K562 (cell line): Measurements from ENCODE around the gene IGFBP7.

Experiments used
- CHD2 ChIP-seq: IDR thresholded peaks from 2 replicates; pipeline ENCODE4 v1.6.1; 2011; ENCODE audit warnings: low read depth, low read length
- CHD4 ChIP-seq: fragments of 200-600 bp; sonication (generic); IDR thresholded peaks from 3 replicates; pipeline ENCODE4 v1.6.1; 2012; ENCODE audit warnings: low read depth, mild to moderate bottlenecking, mixed read lengths, low read length, inconsistent platforms; ENCODE audit not compliant: insufficient read depth, insufficient replicate concordance, poor library complexity, severe bottlenecking
- CTCF ChIP-seq, 3 experiments: IDR thresholded peaks in 2 of 3; conservative IDR thresholded peaks in 1 of 3; 2 replicates each; pipeline ENCODE4 v1.5.1; 2011 to 2012; ENCODE audit warnings: low read length in 3 of 3, mild to moderate bottlenecking in 3 of 3, control low read depth in 2 of 3, improper control_type of control experiment in 1 of 3, inconsistent platforms in 1 of 3, low read depth in 1 of 3, mixed read lengths in 1 of 3, moderate library complexity in 1 of 3; ENCODE audit not compliant: insufficient read depth in 2 of 3
- DIDO1 ChIP-seq: fragments of 450-650 bp; IDR thresholded peaks from 2 replicates; pipeline ENCODE4 v1.6.1; 2016; ENCODE audit warnings: low read depth, missing biosample characterization, missing genetic modification characterization
- EZH2 ChIP-seq: IDR thresholded peaks from 2 replicates; pipeline ENCODE4 v1.6.1; 2012; ENCODE audit warnings: low read depth, mild to moderate bottlenecking, inconsistent platforms, low read length, borderline replicate concordance
- IRF2 ChIP-seq: sonication (generic); formaldehyde crosslinking; IDR thresholded peaks from 2 replicates; pipeline ENCODE4 v1.8.1; 2022; ENCODE audit warnings: mild to moderate bottlenecking, missing genetic modification reagents
- MAX ChIP-seq: sonication (generic); formaldehyde crosslinking; IDR thresholded peaks from 2 replicates; pipeline ENCODE4 v1.9.0; 2022; ENCODE audit warnings: mild to moderate bottlenecking, missing genetic modification reagents
- MTA1 ChIP-seq: fragments of 450-650 bp; IDR thresholded peaks from 2 replicates; pipeline ENCODE4 v1.6.1; 2017; ENCODE audit warnings: borderline replicate concordance
- NCOR1 ChIP-seq: fragments of 450-650 bp; IDR thresholded peaks from 2 replicates; pipeline ENCODE4 v1.6.1; 2016; ENCODE audit warnings: mild to moderate bottlenecking, moderate library complexity
- NR2C1 ChIP-seq, 2 experiments: fragments of 450-650 bp; IDR thresholded peaks; 2 replicates each; pipeline ENCODE4 v1.6.1; 2017; ENCODE audit warnings: mild to moderate bottlenecking in 2 of 2, antibody characterized with exemption in 1 of 2, inconsistent platforms in 1 of 2, missing compliant biosample characterization in 1 of 2, missing genetic modification characterization in 1 of 2
- POLR2A ChIP-seq: fragments of 450-650 bp; conservative IDR thresholded peaks from 2 replicates; pipeline ENCODE4 v1.6.1; 2016
- STAT6 ChIP-seq: sonication (generic); formaldehyde crosslinking; IDR thresholded peaks from 2 replicates; pipeline ENCODE4 v1.8.1; 2023; ENCODE audit warnings: mild to moderate bottlenecking, missing genetic modification reagents
- U2AF1 ChIP-seq: fragments of 200-400 bp; formaldehyde crosslinking; optimal IDR thresholded peaks from 2 replicates; pipeline ENCODE3; 2017; ENCODE audit warnings: mild to moderate bottlenecking, low read depth, low read length, moderate library complexity

GRCh38 chr4:57144466-57144865 lies 34.3 kb upstream of the IGFBP7 start:
- TF ChIP-seq CTCF (IDR thresholded peaks at IDR 0.05 in 2 of 3, conservative IDR thresholded peaks at IDR 0.05 in 1 of 3; ENCODE audit: insufficient read depth in 2 of 3, low read depth in 1 of 3, low read length in 3 of 3): no peak
- TF ChIP-seq STAT6 (CRISPR knock-in tag): no peak
- TF ChIP-seq EZH2: no peak
- TF ChIP-seq NCOR1: no peak
- no peak for TF ChIP-seq IRF2 (CRISPR knock-in tag)
- TF ChIP-seq U2AF1: no peak
- no peak for TF ChIP-seq CHD2
- TF ChIP-seq MAX: no peak
- no peak for TF ChIP-seq CHD4
- no peak for TF ChIP-seq DIDO1 (tag)
- TF ChIP-seq NR2C1 (IDR thresholded peaks at IDR 0.05): no peak
- no peak for TF ChIP-seq NR2C1 (tag; IDR thresholded peaks at IDR 0.05)
- TF ChIP-seq POLR2A: no peak
- no peak for TF ChIP-seq MTA1
